BJ (cell line): Measurements from ENCODE around the gene ZDHHC14. TPM values are rescaled to one million over a fixed set of nuclear protein-coding genes. Genes with fewer than 3 reads are reported as not detected.

Experiments
- CTCF ChIA-PET: fragments of 350-600 bp; formaldehyde crosslinking; extraction: SDS; loops from one replicate; lab custom pipeline; 2021; ENCODE audit warnings: antibody characterized with exemption, inconsistent platforms; lab: Yijun Ruan, JAX
- POLR2A ChIA-PET: fragments of 300-600 bp; sonication (Branson Sonifier 250); formaldehyde crosslinking; extraction: SDS; loops from one replicate; lab custom pipeline; 2021; ENCODE audit warnings: antibody characterized with exemption; lab: Charles Lee
- DNase-seq: peaks from one replicate; pipeline ENCODE4 v3.0.0-alpha.2; 2011; ENCODE audit warnings: low read depth
- H3K27me3 ChIP-seq: 2 replicates; pipeline ENCODE4 v1.6.0; 2011; ENCODE audit warnings: low read length; ENCODE audit not compliant: control insufficient read depth, insufficient read depth
- H3K36me3 ChIP-seq: 2 replicates; pipeline ENCODE4 v1.5.1; 2011; ENCODE audit warnings: low read length; ENCODE audit not compliant: control insufficient read depth, insufficient read depth
- H3K4me3 ChIP-seq: 2 replicates; pipeline ENCODE4 v1.5.1; 2011; ENCODE audit warnings: low read depth, mild to moderate bottlenecking, control low read depth, low read length
- CTCF ChIP-seq: IDR thresholded peaks from 2 replicates; pipeline ENCODE4 v1.5.1; 2011; ENCODE audit warnings: low read depth, mild to moderate bottlenecking, control low read depth, inconsistent platforms, low read length, moderate library complexity; ENCODE audit not compliant: insufficient read depth
- polyA plus RNA-seq: library from polyadenylated mRNA; depleted of rRNA; stranded (reverse); fragments of >200 nt; gene quantifications from 2 replicates; pipeline ENCODE4 v1.2.3, GENCODE V29; 2011

ZDHHC14 gene
- polyA plus RNA-seq, 1 experiment = 3.6 TPM

DNA sequence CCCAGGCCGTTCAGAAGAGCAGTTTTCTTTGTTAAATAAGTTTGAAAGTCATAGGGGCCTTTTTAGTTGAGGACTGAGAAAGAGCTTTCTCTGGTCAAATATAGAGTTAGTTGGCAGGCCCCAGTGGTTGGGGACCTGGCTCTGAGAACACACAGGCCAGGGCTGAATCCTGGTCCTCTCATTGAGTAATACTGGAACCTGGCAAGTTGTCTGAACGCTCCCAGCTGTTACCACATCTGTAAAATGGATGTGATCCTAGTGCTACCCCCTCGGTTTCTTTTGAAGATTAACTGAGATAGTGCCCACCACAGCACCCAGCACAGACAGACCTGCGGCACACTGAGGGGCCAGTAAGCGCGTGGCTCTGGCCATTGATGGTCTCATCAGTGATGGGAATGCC lies 215.5 kb downstream of the ZDHHC14 start:
- no peak for DNase-seq
- Histone ChIP-seq H3K36me3 (no peaks in the 10 kb centered on the region; the same call in 1 of the 2 replicates), H3K4me3 (no peak overlapping the region), H3K27me3 (no peaks in the 10 kb centered on the region)
- ChIA-PET POLR2A (no interaction called here), CTCF (interaction anchor here (0.7 to 2.2 kb wide), 9 partner anchors 9 to 282 kb away, joined by 3 to 14 read pairs (median 4); no protein-coding TSS in a partner anchor)
- TF ChIP-seq CTCF = no peak

DNA sequence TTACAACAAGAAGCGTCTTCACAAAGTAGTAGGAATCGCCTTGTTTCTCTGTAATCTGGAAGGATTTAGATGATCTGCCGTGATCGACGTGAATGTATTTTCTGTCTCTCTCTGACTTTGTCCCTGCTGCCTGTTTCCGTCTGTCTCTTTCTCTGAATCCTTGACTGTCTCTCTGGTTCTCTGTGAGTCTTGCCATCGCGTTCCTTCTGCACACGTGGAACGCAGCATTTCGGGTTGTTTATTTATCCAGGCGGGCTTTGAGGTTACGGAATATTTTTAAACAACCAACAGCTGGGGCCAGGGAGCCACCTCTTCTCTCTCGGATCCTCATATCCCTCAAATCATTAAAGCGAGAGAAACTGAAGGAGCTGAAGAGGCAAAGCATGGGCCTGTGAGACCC lies 215.9 kb downstream of the ZDHHC14 start:
- ChIA-PET POLR2A (no interaction called here), CTCF (interaction anchor here (0.6 to 2.2 kb wide), 10 partner anchors 9 to 282 kb away, joined by 3 to 14 read pairs (median 4); no protein-coding TSS in a partner anchor)
- H3K4me3 ChIP-seq = no peak overlapping the region
- H3K27me3 ChIP-seq = no peaks in the 10 kb centered on the region
- TF ChIP-seq CTCF = no peak
- no peak for DNase-seq
- H3K36me3 ChIP-seq = no peaks in the 10 kb centered on the region; the same call in 1 of the 2 replicates

- peak; percentile 65 for TF ChIP-seq CTCF
- CTCF ChIA-PET = interaction anchor here (0.6 to 2.2 kb wide), 11 partner anchors 10 to 283 kb away, joined by 3 to 14 read pairs (median 4); no protein-coding TSS in a partner anchor
- DNase-seq = no peak
- H3K4me3 ChIP-seq = no peak overlapping the region
- H3K27me3 ChIP-seq = no peaks in the 10 kb centered on the region
- POLR2A ChIA-PET = no interaction called here
- H3K36me3 ChIP-seq = no peaks in the 10 kb centered on the region; the same call in 1 of the 2 replicates
These were observed 216.7 kb downstream of the ZDHHC14 start for GRCh38 chr6:157597461-157598312.

DNA sequence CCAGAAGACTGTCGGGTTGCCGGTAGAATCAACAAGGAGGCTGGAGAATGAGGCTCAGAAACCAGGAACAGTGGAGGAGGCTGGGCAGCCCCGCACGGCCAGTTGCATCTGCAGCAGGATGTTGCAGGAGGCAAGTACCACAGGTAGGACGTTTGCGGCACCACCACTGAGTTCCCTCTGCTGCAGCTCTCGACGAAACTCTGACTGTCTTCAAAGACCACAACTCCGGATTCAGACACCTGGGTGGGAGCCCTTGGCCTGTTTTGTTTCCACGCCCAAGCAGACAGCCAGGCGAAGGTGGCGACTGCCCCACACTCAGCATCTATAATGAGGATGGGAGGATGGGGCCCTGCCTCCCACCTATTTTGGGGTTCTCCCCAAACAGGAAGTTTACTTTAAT lies 218.2 kb downstream of the ZDHHC14 start:
- H3K36me3 ChIP-seq = no peaks in the 10 kb centered on the region; the same call in 1 of the 2 replicates
- ChIA-PET CTCF (no interaction called here), POLR2A (no interaction called here)
- no peak overlapping the region for H3K4me3 ChIP-seq
- TF ChIP-seq CTCF = no peak
- H3K27me3 ChIP-seq = no peaks in the 10 kb centered on the region
- DNase-seq = no peak

- DNase-seq = no peak
- no peak for TF ChIP-seq CTCF
- CTCF ChIA-PET = interaction anchor here (0.8 kb wide), 1 partner anchor 286 kb away, joined by 4 read pairs; no protein-coding TSS in a partner anchor
- POLR2A ChIA-PET = no interaction called here
- Histone ChIP-seq H3K36me3 (no peaks in the 10 kb centered on the region; the same call in 1 of the 2 replicates), H3K4me3 (no peak overlapping the region), H3K27me3 (no peaks in the 10 kb centered on the region)
These were observed 219.8 kb downstream of the ZDHHC14 start for GRCh38 chr6:157600807-157601206.
